ENCODE data around the gene CERK. TPM values are rescaled to one million over a fixed set of nuclear protein-coding genes. Genes with fewer than 3 reads are reported as not detected.

Gene CERK
- total and polyA plus RNA-seq, 7 donors = 13.0 to 38.1 (median 26.9) TPM

Other genes starting within 250 kb of the CERK start
- gene CELSR1, start 200.6 kb downstream of the CERK start, total RNA-seq = under 1 TPM; 0.10 to 0.39 (median 0.20) TPM
- under 1 TPM; 0.09 to 0.18 (median 0.18) TPM for gene CELSR1, start 200.6 kb downstream of the CERK start, polyA plus RNA-seq
- gene GRAMD4, start 117.9 kb downstream of the CERK start, total RNA-seq = 10 to 100 TPM; 17.8 to 39.3 (median 36.9) TPM
- gene GRAMD4, start 117.9 kb downstream of the CERK start, polyA plus RNA-seq = 10 to 100 TPM; 11.3 to 16.6 (median 11.3) TPM
- 10 to 100 TPM; 15.7 to 25.0 (median 20.6) TPM for gene TBC1D22A, start 24.4 kb upstream of the CERK start, total RNA-seq
- 10 to 100 TPM; 11.7 to 19.0 (median 14.8) TPM for gene TBC1D22A, start 24.4 kb upstream of the CERK start, polyA plus RNA-seq

All from psoas muscle (tissue), 7 donors.